H9 (cell line): Measurements from ENCODE around the gene SLC47A2. TPM values are rescaled to one million over a fixed set of nuclear protein-coding genes. Genes with fewer than 3 reads are reported as not detected.

ENCODE experiments used
- DNase-seq: peaks from one replicate; pipeline ENCODE4 v3.0.0-alpha.2; 2017
- H2AFZ ChIP-seq: one replicate; pipeline ENCODE4 v1.6.1; 2013; ENCODE audit warnings: mild to moderate bottlenecking, low read length, control low read depth, moderate library complexity
- H2AK5ac ChIP-seq: 2 replicates; pipeline ENCODE4 v1.6.1; 2013; ENCODE audit warnings: low read length, control low read depth, mixed read lengths; ENCODE audit not compliant: insufficient read length
- H2BK120ac ChIP-seq: one replicate; pipeline ENCODE4 v1.6.1; 2013; ENCODE audit warnings: low read depth, mild to moderate bottlenecking, low read length, control low read depth, inconsistent platforms; ENCODE audit not compliant: poor library complexity, severe bottlenecking
- H2BK12ac ChIP-seq: 2 replicates; pipeline ENCODE4 v1.6.1; 2013; ENCODE audit warnings: low read length, control low read depth, mixed read lengths, low read depth; ENCODE audit not compliant: insufficient read length
- H2BK15ac ChIP-seq: 2 replicates; pipeline ENCODE4 v1.6.1; 2013; ENCODE audit warnings: low read depth, low read length, control low read depth
- H2BK20ac ChIP-seq: one replicate; pipeline ENCODE4 v1.6.1; 2013; ENCODE audit warnings: low read depth, mild to moderate bottlenecking, low read length, control low read depth, inconsistent platforms; ENCODE audit not compliant: poor library complexity, severe bottlenecking
- H2BK5ac ChIP-seq: 2 replicates; pipeline ENCODE4 v1.6.1; 2013; ENCODE audit warnings: low read length, control low read depth, mixed read lengths; ENCODE audit not compliant: insufficient read length
- H3K14ac ChIP-seq: 2 replicates; pipeline ENCODE4 v1.6.1; 2013; ENCODE audit warnings: low read length, control low read depth; ENCODE audit not compliant: insufficient read depth
- H3K18ac ChIP-seq: 2 replicates; pipeline ENCODE4 v1.6.1; 2013; ENCODE audit warnings: low read depth, mild to moderate bottlenecking, mixed read lengths, low read length, control low read depth; ENCODE audit not compliant: insufficient read length
- H3K23ac ChIP-seq: 2 replicates; pipeline ENCODE4 v1.6.1; 2013; ENCODE audit warnings: low read length, control low read depth, mixed read lengths, low read depth; ENCODE audit not compliant: insufficient read length
- H3K23me2 ChIP-seq: 2 replicates; pipeline ENCODE4 v1.6.1; 2013; ENCODE audit warnings: low read depth, mild to moderate bottlenecking, mixed read lengths, low read length, control low read depth; ENCODE audit not compliant: insufficient read length, poor library complexity, severe bottlenecking
- H3K27ac ChIP-seq: 2 replicates; pipeline ENCODE4 v1.5.1; 2013; ENCODE audit warnings: low read length, control low read depth, mixed read lengths, low read depth; ENCODE audit not compliant: insufficient read length
- H3K27me3 ChIP-seq: 2 replicates; pipeline ENCODE4 v1.6.1; 2013; ENCODE audit warnings: low read length, control low read depth, inconsistent platforms; ENCODE audit not compliant: insufficient read depth
- H3K4ac ChIP-seq: 2 replicates; pipeline ENCODE4 v1.6.1; 2013; ENCODE audit warnings: low read depth, mild to moderate bottlenecking, control low read depth, inconsistent platforms, low read length, moderate library complexity
- H3K4me1 ChIP-seq: 2 replicates; pipeline ENCODE4 v1.6.1; 2013; ENCODE audit warnings: low read length, control low read depth, inconsistent platforms; ENCODE audit not compliant: insufficient read depth
- H3K4me2 ChIP-seq: 2 replicates; pipeline ENCODE4 v1.6.1; 2013; ENCODE audit warnings: low read length, control low read depth, mixed read lengths; ENCODE audit not compliant: insufficient read length, insufficient read depth
- H3K56ac ChIP-seq: 2 replicates; pipeline ENCODE4 v1.6.1; 2013; ENCODE audit warnings: low read depth, mild to moderate bottlenecking, mixed read lengths, low read length, control low read depth; ENCODE audit not compliant: insufficient read length
- H3K79me1 ChIP-seq: 2 replicates; pipeline ENCODE4 v1.6.1; 2013; ENCODE audit warnings: low read depth, mild to moderate bottlenecking, moderate library complexity, low read length, control low read depth, inconsistent platforms; ENCODE audit not compliant: insufficient read depth, poor library complexity, severe bottlenecking
- H3K79me2 ChIP-seq: 2 replicates; pipeline ENCODE4 v1.6.1; 2013; ENCODE audit warnings: low read length, control low read depth, inconsistent platforms; ENCODE audit not compliant: insufficient read depth
- H3K9ac ChIP-seq: 2 replicates; pipeline ENCODE4 v1.6.1; 2013; ENCODE audit warnings: low read length, control low read depth, mixed read lengths; ENCODE audit not compliant: insufficient read length; ENCODE audit errors: extremely low read depth
- H3K9me3 ChIP-seq: one replicate; pipeline ENCODE4 v1.6.1; 2013; ENCODE audit warnings: low read depth, low read length, inconsistent platforms; ENCODE audit not compliant: control insufficient read depth
- H3T11ph ChIP-seq: one replicate; pipeline ENCODE4 v1.6.1; 2013; ENCODE audit warnings: mild to moderate bottlenecking, low read length, control low read depth, inconsistent platforms
- H4K20me1 ChIP-seq: one replicate; pipeline ENCODE4 v1.6.1; 2013; ENCODE audit not compliant: control insufficient read depth, insufficient read length, insufficient read depth
- H4K5ac ChIP-seq: 2 replicates; pipeline ENCODE4 v1.6.1; 2013; ENCODE audit warnings: low read depth, mild to moderate bottlenecking, mixed read lengths, low read length, control low read depth; ENCODE audit not compliant: insufficient read length
- H4K8ac ChIP-seq: replicated peaks from 2 replicates; pipeline ENCODE4 v1.6.1; 2013; ENCODE audit warnings: low read length, control low read depth, mixed read lengths, low read depth; ENCODE audit not compliant: insufficient read length
- H4K91ac ChIP-seq: 2 replicates; pipeline ENCODE4 v1.6.1; 2013; ENCODE audit warnings: low read depth, mild to moderate bottlenecking, moderate library complexity, mixed read lengths, low read length, control low read depth; ENCODE audit not compliant: insufficient read length
- H3K27ac Mint-ChIP-seq, 3 experiments: 2 replicates in 2 of 3; 3 replicates in 1 of 3; pipeline ENCODE4 v1.8.0; 2020 to 2021; ENCODE audit warnings: mixed read lengths in 3 of 3, mild to moderate bottlenecking in 1 of 3, moderate library complexity in 1 of 3
- H3K27me3 Mint-ChIP-seq: 2 replicates; pipeline ENCODE4 v1.8.0; 2021; ENCODE audit warnings: low read depth, mild to moderate bottlenecking, moderate library complexity, mixed read lengths
- H3K36me3 Mint-ChIP-seq, 3 experiments: 2 replicates in 2 of 3; 3 replicates in 1 of 3; pipeline ENCODE4 v1.8.0; 2020 to 2021; ENCODE audit warnings: low read depth in 3 of 3, mixed read lengths in 3 of 3; ENCODE audit not compliant: insufficient read depth in 1 of 3
- H3K4me1 Mint-ChIP-seq, 2 experiments: 2 replicates each; pipeline ENCODE4 v1.8.0; 2020; ENCODE audit warnings: mixed read lengths in 2 of 2
- H3K4me3 Mint-ChIP-seq, 2 experiments: 2 replicates in 1 of 2; 3 replicates in 1 of 2; pipeline ENCODE4 v1.8.0; 2020 to 2021; ENCODE audit warnings: mild to moderate bottlenecking in 2 of 2, mixed read lengths in 2 of 2, moderate library complexity in 1 of 2
- H3K9me3 Mint-ChIP-seq, 2 experiments: 2 replicates in 1 of 2; 3 replicates in 1 of 2; pipeline ENCODE4 v1.8.0; 2020; ENCODE audit warnings: mild to moderate bottlenecking in 2 of 2, mixed read lengths in 2 of 2, moderate library complexity in 1 of 2
- WGBS: extraction: QIAGEN DNeasy Blood & Tissue Kit; methylation state at CpG from one replicate; pipeline ENCODE4 v1.1.7; 2013; ENCODE audit warnings: missing lambda C conversion rate, low lambda C conversion rate, mixed read lengths; ENCODE audit not compliant: insufficient read length; ENCODE audit errors: extremely low coverage; 5-methylcytosine and 5-hydroxymethylcytosine counted together
- total RNA-seq: library from RNA; stranded (reverse); gene quantifications from 2 replicates; pipeline ENCODE4 v1.2.1, GENCODE V29; 2021
- TF ChIP-seq, protein P1 (sequence below): fragments of 200-600 bp; sonication (generic); conservative IDR thresholded peaks from 3 replicates; pipeline ENCODE4 v1.8.0; 2021; ENCODE audit warnings: antibody characterized with exemption, mild to moderate bottlenecking

SLC47A2 gene
- total RNA-seq, 1 experiment from 2014 or later: not detected

DNA sequence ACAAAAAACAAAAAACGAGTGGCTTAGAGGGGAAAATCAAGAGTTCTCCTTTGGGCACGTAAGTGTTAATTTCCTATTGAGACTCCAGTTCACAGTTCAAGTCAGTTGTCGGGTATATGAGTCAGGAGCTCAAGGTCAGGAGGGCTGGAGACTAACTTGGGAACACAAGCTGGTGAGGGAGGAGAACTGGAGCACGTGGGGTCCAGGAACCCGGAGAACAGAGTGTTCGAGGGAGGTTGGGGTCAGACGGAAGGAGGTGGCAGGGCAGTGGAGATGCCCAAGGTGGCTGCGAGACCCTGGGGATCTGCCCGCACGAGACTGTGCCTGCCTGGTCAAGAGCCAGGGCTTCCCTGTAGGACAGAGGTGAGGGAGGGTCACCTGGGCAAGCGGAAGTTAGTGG, 19.7 kb upstream of the SLC47A2 start:
- Histone ChIP-seq H3K23ac (no peak overlapping the region), H3K27ac (no peak overlapping the region), H4K8ac (no peak overlapping the region), H3K4me1 (no peaks in the 10 kb centered on the region), H3K9ac (no peak overlapping the region), H2AFZ (no peak overlapping the region), H3K4ac (no peak overlapping the region), H2BK15ac (no peak overlapping the region), H3K9me3 (no peaks in the 10 kb centered on the region), H2AK5ac (no peak overlapping the region), H4K5ac (no peak overlapping the region), H2BK12ac (no peak overlapping the region), H3K79me2 (no peaks in the 10 kb centered on the region), H2BK120ac (no peak overlapping the region), H4K20me1 (no peaks in the 10 kb centered on the region), H2BK5ac (no peak overlapping the region), H3K14ac (no peak overlapping the region; the same call in 1 of the 2 replicates), H4K91ac (no peak overlapping the region), H3T11ph (no peak overlapping the region), H3K27me3 (no peaks in the 10 kb centered on the region), H3K23me2 (no peaks in the 10 kb centered on the region), H3K4me2 (no peak overlapping the region), H2BK20ac (no peak overlapping the region), H3K56ac (no peak overlapping the region), H3K18ac (no peak overlapping the region), H3K79me1 (no peaks in the 10 kb centered on the region)
- no peak overlapping the region for H3K4me3 Mint-ChIP-seq
- no CpG with 5 or more reads among the region's 11 CpGs for WGBS
- no peaks in the 10 kb centered on the region for H3K9me3 Mint-ChIP-seq
- no peaks in the 10 kb centered on the region for H3K36me3 Mint-ChIP-seq
- H3K4me1 Mint-ChIP-seq: no peaks in the 10 kb centered on the region
- peak overlapping the region in 1 of 3 experiments; percentile 76; a peak in 1 of 7 replicates for H3K27ac Mint-ChIP-seq
- no peak for DNase-seq
- TF ChIP-seq, protein P1, sequence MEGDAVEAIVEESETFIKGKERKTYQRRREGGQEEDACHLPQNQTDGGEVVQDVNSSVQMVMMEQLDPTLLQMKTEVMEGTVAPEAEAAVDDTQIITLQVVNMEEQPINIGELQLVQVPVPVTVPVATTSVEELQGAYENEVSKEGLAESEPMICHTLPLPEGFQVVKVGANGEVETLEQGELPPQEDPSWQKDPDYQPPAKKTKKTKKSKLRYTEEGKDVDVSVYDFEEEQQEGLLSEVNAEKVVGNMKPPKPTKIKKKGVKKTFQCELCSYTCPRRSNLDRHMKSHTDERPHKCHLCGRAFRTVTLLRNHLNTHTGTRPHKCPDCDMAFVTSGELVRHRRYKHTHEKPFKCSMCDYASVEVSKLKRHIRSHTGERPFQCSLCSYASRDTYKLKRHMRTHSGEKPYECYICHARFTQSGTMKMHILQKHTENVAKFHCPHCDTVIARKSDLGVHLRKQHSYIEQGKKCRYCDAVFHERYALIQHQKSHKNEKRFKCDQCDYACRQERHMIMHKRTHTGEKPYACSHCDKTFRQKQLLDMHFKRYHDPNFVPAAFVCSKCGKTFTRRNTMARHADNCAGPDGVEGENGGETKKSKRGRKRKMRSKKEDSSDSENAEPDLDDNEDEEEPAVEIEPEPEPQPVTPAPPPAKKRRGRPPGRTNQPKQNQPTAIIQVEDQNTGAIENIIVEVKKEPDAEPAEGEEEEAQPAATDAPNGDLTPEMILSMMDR: no peak
- peaks cover 4% of the 10 kb centered on the region; the same call in 1 of the 2 replicates for H3K27me3 Mint-ChIP-seq
